A549 (cell line): ENCODE data around the gene POLDIP3. TPM values are rescaled to one million over a fixed set of nuclear protein-coding genes. Genes with fewer than 3 reads are reported as not detected.
A peak's percentile ranks its signal among the peaks of the same experiment; 100 is the strongest.
"Not testable (repeated sequence)": the region's sequence is repeated elsewhere in the genome, so short reads cannot be mapped to it uniquely, and the experiment has no call there.

ENCODE experiments used
- ATAC-seq, 2 experiments: fragments of 200-7000 bp in 1 of 2; fragments of >200 bp in 1 of 2; cut with Nextera tagmentation in 1 of 2; cut with Tn5 transposase in 1 of 2; 3 replicates each; pipeline versions ENCODE4 v1.8.0 to v1.9.1; 2018 to 2020; ENCODE audit warnings: mild to moderate bottlenecking in 1 of 2, moderate library complexity in 1 of 2
- CTCF ChIA-PET: fragments of 300-600 bp; sonication (Branson Sonifier 250); formaldehyde crosslinking; extraction: SDS; loops from one replicate; lab custom pipeline; 2021; ENCODE audit warnings: antibody characterized with exemption, inconsistent platforms; lab: Yijun Ruan, JAX
- POLR2A ChIA-PET: fragments of 350-600 bp; formaldehyde crosslinking; extraction: SDS; loops from one replicate; lab custom pipeline; 2021; ENCODE audit warnings: antibody characterized with exemption, inconsistent platforms; lab: Yijun Ruan, JAX
- DNase-seq, 2 experiments: peaks; one replicate each; pipeline versions ENCODE4 v3.0.0 to v3.0.0-alpha.2; 2011 to 2016; ENCODE audit warnings: low read depth in 1 of 2, low spot score in 1 of 2
- FAIRE-seq: peaks from 2 replicates; lab custom pipeline; 2011; peaks lifted over from hg19 to GRCh38; lab: Jason Lieb, UNC
- H3K27ac ChIP-seq, 2 experiments: fragments of >200 bp; sonication (Bioruptor Twin); formaldehyde crosslinking; 3 replicates each; pipeline ENCODE4 v1.5.1; 2016 to 2017
- H3K4me1 ChIP-seq: fragments of >200 bp; sonication (Bioruptor Twin); formaldehyde crosslinking; 3 replicates; pipeline ENCODE4 v1.6.1; 2016
- H3K4me2 ChIP-seq: fragments of >200 bp; sonication (Bioruptor Twin); formaldehyde crosslinking; 3 replicates; pipeline ENCODE4 v1.6.1; 2016
- H3K4me3 ChIP-seq: fragments of >200 bp; sonication (Bioruptor Twin); formaldehyde crosslinking; 3 replicates; pipeline ENCODE4 v1.5.1; 2016
- H3K9me3 ChIP-seq: fragments of >200 bp; sonication (Bioruptor Twin); formaldehyde crosslinking; 3 replicates; pipeline ENCODE4 v1.6.1; 2016
- CEBPB ChIP-seq, 2 experiments: fragments of >200 bp in 1 of 2; sonication (Bioruptor Twin) in 1 of 2; formaldehyde crosslinking in 1 of 2; IDR thresholded peaks; 2 replicates each; pipeline ENCODE4 v1.6.1; 2012 to 2016
- EHMT2 ChIP-seq: fragments of 200-600 bp; sonication (generic); IDR thresholded peaks from 2 replicates; pipeline ENCODE4 v1.6.1; 2016; ENCODE audit warnings: antibody characterized with exemption, low read depth, mild to moderate bottlenecking, moderate library complexity
- FOSL2 ChIP-seq, 2 experiments: fragments of 450-650 bp in 1 of 2; fragments of >200 bp in 1 of 2; sonication (Bioruptor Twin) in 1 of 2; formaldehyde crosslinking; IDR thresholded peaks; 2 replicates each; pipeline versions ENCODE4 v1.5.0 to v1.6.1; 2016 to 2020; ENCODE audit warnings: mild to moderate bottlenecking in 1 of 2, moderate library complexity in 1 of 2
- GATA3 ChIP-seq: IDR thresholded peaks from 2 replicates; pipeline ENCODE4 v1.6.1; 2012; ENCODE audit warnings: borderline replicate concordance
- HDAC2 ChIP-seq: fragments of 200-600 bp; sonication (generic); IDR thresholded peaks from 2 replicates; pipeline ENCODE4 v1.6.1; 2016
- HEYL ChIP-seq: fragments of 250-450 bp; sonication (Bioruptor Pico); IDR thresholded peaks from 2 replicates; pipeline ENCODE4 v1.8.0; 2021; ENCODE audit warnings: mild to moderate bottlenecking, moderate library complexity
- HOXA7 ChIP-seq: fragments of 250-450 bp; sonication (Bioruptor Pico); IDR thresholded peaks from 2 replicates; pipeline ENCODE4 v1.5.0; 2020; ENCODE audit warnings: mild to moderate bottlenecking, moderate library complexity
- HOXB13 ChIP-seq: fragments of 250-450 bp; sonication (Bioruptor Pico); IDR thresholded peaks from 2 replicates; pipeline ENCODE4 v1.5.0; 2020; ENCODE audit warnings: low read depth, mild to moderate bottlenecking, moderate library complexity
- JUN ChIP-seq, 2 experiments: fragments of >200 bp; sonication (Bioruptor Twin); formaldehyde crosslinking; IDR thresholded peaks; 2 replicates in 1 of 2; 3 replicates in 1 of 2; pipeline ENCODE4 v1.6.1; 2016 to 2017
- KDM1A ChIP-seq: fragments of 200-600 bp; sonication (generic); IDR thresholded peaks from 2 replicates; pipeline ENCODE4 v1.6.1; 2016; ENCODE audit warnings: low read depth, mild to moderate bottlenecking
- MAZ ChIP-seq: fragments of 150-350 bp; IDR thresholded peaks from 2 replicates; pipeline ENCODE4 v1.6.1; 2014; ENCODE audit warnings: antibody characterized with exemption, low read depth, low read length, borderline replicate concordance
- MYC ChIP-seq: IDR thresholded peaks from 2 replicates; pipeline ENCODE4 v1.6.1; 2012; ENCODE audit warnings: mild to moderate bottlenecking, inconsistent platforms, low read length, improper control_type of control experiment, borderline replicate concordance
- NPAS2 ChIP-seq: fragments of 250-450 bp; sonication (Bioruptor Pico); IDR thresholded peaks from 2 replicates; pipeline ENCODE4 v1.8.0; 2022; ENCODE audit warnings: mild to moderate bottlenecking, moderate library complexity, borderline replicate concordance
- NR3C1 ChIP-seq: fragments of >200 bp; sonication (Bioruptor Twin); formaldehyde crosslinking; IDR thresholded peaks from 3 replicates; pipeline ENCODE4 v1.6.1; 2017
- PHF8 ChIP-seq: fragments of 200-600 bp; sonication (generic); IDR thresholded peaks from 2 replicates; pipeline ENCODE4 v1.6.1; 2016; ENCODE audit warnings: low read depth, mild to moderate bottlenecking, antibody characterized with exemption, moderate library complexity, borderline replicate concordance
- POLR2AphosphoS2 ChIP-seq: conservative IDR thresholded peaks from 2 replicates; pipeline ENCODE4 v1.6.1; 2012; ENCODE audit warnings: low read length, improper control_type of control experiment, inconsistent platforms
- SREBF2 ChIP-seq: fragments of 450-650 bp; IDR thresholded peaks from 2 replicates; pipeline ENCODE4 v1.6.1; 2014; ENCODE audit warnings: mild to moderate bottlenecking, moderate library complexity
- ZSCAN20 ChIP-seq: fragments of 250-450 bp; sonication (Bioruptor Pico); IDR thresholded peaks from 2 replicates; pipeline ENCODE4 v1.8.0; 2022; ENCODE audit warnings: mild to moderate bottlenecking, moderate library complexity
- WGBS: methylation state at CpG from one replicate; pipeline ENCODE4 v1.1.6; 2017; ENCODE audit errors: missing lambda C conversion rate; 5-methylcytosine and 5-hydroxymethylcytosine counted together
- polyA plus RNA-seq, 4 experiments: library from polyadenylated mRNA; depleted of rRNA in 3 of 4; stranded (reverse); fragments of >200 nt; fragmentation: RNase III in 1 of 4; extraction: RNeasy Plus Mini Kit Qiagen cat#74134 plus additional on column Dnase treatment in 1 of 4; gene quantifications; 2 replicates in 3 of 4; 3 replicates in 1 of 4; pipeline ENCODE4 v1.2.3, GENCODE V29; 2011 to 2017
- TF ChIP-seq, protein P1 (sequence below): IDR thresholded peaks from 2 replicates; pipeline ENCODE4 v1.6.1; 2012
- TF ChIP-seq, protein P2 (sequence below): fragments of 200-600 bp; sonication (generic); IDR thresholded peaks from 2 replicates; pipeline ENCODE4 v1.6.1; 2016; ENCODE audit warnings: antibody characterized with exemption, mild to moderate bottlenecking, moderate library complexity

The POLDIP3 gene
- polyA plus RNA-seq, 2 of the 4 experiments (the other 2 are of a cell fraction), result 31.5 to 31.8 TPM

DNA sequence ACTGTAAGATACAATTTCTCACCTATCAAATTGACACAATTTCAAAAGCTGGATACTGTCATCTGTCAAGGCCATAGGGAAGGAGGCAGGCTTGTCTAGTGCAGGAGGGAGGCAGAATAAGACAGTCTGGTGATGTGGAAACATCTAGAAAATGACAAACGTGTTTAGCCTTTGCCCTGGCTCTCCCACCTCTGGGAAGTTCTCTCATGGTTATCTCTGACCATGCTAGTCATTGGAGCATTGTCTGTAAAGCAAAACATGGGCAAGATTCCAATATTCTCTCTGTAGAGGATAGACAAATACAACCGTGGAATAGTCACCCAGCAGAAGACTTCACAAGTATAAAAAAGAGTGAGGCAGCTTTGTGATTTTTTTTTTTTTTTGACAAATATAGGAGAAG lies 70.0 kb downstream of the POLDIP3 start:
- 8% methylated on average over 2 of the region's 2 CpGs for WGBS
- Histone ChIP-seq H3K27ac (no peak overlapping the region), H3K4me3 (no peak overlapping the region), H3K4me2 (no peak overlapping the region), H3K4me1 (no peaks in the 10 kb centered on the region), H3K9me3 (no peaks in the 10 kb centered on the region)
- ATAC-seq (peak; percentile 61 to 62; a peak in 4 of 6 replicates), FAIRE-seq (no peak), DNase-seq (peak in 1 of 2 experiments; percentile 56)
- ChIA-PET POLR2A (no interaction called here), CTCF (interaction anchor here (0.7 to 1.7 kb wide), 3 partner anchors 32 to 387 kb away, joined by 3 to 6 read pairs (median 3); no protein-coding TSS in a partner anchor)
- no peak for TF ChIP-seq CEBPB (IDR thresholded peaks at IDR 0.05)
- no peak for TF ChIP-seq HDAC2
- TF ChIP-seq HEYL, result no peak
- TF ChIP-seq, protein P1, sequence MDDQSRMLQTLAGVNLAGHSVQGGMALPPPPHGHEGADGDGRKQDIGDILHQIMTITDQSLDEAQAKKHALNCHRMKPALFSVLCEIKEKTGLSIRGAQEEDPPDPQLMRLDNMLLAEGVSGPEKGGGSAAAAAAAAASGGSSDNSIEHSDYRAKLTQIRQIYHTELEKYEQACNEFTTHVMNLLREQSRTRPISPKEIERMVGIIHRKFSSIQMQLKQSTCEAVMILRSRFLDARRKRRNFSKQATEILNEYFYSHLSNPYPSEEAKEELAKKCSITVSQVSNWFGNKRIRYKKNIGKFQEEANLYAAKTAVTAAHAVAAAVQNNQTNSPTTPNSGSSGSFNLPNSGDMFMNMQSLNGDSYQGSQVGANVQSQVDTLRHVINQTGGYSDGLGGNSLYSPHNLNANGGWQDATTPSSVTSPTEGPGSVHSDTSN, result no peak
- no peak for TF ChIP-seq ZSCAN20 (CRISPR knock-in tag)
- no peak for TF ChIP-seq JUN (IDR thresholded peaks at IDR 0.05)
- no peak for TF ChIP-seq HOXA7 (CRISPR knock-in tag)

DNA sequence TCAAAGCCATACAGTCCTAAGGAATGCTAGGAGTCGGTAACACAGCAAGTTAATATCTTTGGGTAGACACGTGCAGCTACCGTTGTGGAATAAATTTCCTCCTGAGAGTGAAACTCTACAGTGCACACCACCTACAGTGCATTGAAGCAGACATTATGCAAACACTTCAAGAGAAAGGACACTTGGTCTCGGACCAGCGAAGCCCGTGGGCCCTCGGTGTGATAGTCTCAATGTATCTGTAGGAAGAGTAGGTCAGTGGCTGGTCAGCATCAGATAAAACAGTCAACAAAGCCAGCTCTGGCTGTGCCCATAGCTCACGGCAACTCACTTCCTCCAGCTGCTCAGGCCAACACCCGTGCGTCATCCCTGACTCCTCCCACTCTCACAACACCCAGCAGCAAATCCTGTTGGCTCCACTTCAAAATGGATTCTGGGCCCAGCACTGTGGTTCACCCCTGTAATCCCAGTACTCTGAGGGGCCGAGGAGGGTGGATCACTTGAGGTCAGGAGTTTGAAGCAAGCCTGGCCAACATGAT lies 75.4 kb downstream of the POLDIP3 start:
- H3K4me2 ChIP-seq, H3K9me3 ChIP-seq, FAIRE-seq, POLR2A ChIA-PET, H3K4me3 ChIP-seq: not testable (repeated sequence)
- Histone ChIP-seq H3K4me1 (peaks cover 10% of the 10 kb centered on the region; the same call in 2 of the 3 replicates), H3K27ac (peak overlapping the region in 1 of 2 experiments; percentile 52; a peak in 1 of 6 replicates)
- 61% methylated on average over 8 of the region's 11 CpGs for WGBS
- peak; percentile 85 to 89 for ATAC-seq
- CTCF ChIA-PET, result interaction anchor here (0.6 to 0.9 kb wide), 2 partner anchors 8 to 13 kb away, joined by 3 to 4 read pairs; no protein-coding TSS in a partner anchor
- peak in 1 of 2 experiments; percentile 32 for DNase-seq

DNA sequence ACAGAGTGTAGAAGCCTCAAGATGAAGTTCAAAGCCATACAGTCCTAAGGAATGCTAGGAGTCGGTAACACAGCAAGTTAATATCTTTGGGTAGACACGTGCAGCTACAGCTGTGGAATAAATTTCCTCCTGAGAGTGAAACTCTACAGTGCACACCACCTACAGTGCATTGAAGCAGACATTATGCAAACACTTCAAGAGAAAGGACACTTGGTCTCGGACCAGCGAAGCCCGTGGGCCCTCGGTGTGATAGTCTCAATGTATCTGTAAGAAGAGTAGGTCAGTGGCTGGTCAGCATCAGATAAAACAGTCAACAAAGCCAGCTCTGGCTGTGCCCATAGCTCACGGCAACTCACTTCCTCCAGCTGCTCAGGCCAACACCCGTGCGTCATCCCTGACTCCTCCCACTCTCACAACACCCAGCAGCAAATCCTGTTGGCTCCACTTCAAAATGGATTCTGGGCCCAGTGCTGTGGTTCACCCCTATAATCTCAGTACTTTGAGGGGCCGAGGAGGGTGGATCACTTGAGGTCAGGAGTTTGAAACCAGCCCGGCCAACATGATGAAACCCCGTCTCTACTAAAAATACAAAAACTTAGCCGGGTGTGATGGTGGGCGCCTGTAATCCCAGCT lies 77.4 kb downstream of the POLDIP3 start:
- 63% methylated on average over 13 of the region's 14 CpGs for WGBS
- ChIA-PET POLR2A (interaction anchor here (0.6 kb wide), 1 partner anchor 29 kb away, joined by 11 read pairs; no protein-coding TSS in a partner anchor), CTCF (interaction anchor here (1.5 kb wide), 1 partner anchor 8 kb away, joined by 5 read pairs; no protein-coding TSS in a partner anchor)
- peaks cover 10% of the 10 kb centered on the region; the same call in 2 of the 3 replicates for H3K4me1 ChIP-seq
- H3K27ac ChIP-seq, result peak overlapping the region in 1 of 2 experiments; percentile 48; a peak in 1 of 6 replicates
- DNase-seq, FAIRE-seq, H3K9me3 ChIP-seq, H3K4me3 ChIP-seq: not testable (repeated sequence)
- 0 out of 3 replicates have a peak overlapping the region, but pooled peaks have one; percentile 9 for H3K4me2 ChIP-seq
- ATAC-seq, result peak; percentile 72 to 82; a peak in 5 of 6 replicates

DNA sequence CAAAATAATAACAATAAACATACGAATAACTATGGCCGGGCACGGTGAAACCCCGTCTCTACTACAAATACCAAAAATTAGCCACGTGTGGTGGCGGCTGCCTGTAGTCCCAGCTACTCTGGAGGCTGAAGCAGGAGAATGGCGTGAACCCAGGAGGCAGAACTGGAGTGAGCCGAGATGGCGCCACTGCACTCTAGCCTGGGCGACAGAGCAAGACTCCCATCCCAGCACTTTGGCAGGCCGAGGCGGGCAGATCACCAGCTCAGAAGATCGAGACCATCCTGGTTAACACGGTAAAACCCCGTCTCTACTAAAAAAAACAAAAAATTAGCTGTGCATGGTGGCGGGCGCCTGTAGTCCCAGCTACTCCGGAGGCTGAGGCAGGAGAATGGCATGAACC lies 78.0 kb downstream of the POLDIP3 start:
- ATAC-seq, FAIRE-seq, H3K4me2 ChIP-seq, H3K27ac ChIP-seq, H3K9me3 ChIP-seq, H3K4me3 ChIP-seq, DNase-seq: not testable (repeated sequence)
- CTCF ChIA-PET, result interaction anchor here (1.5 kb wide), 1 partner anchor 9 kb away, joined by 5 read pairs; no protein-coding TSS in a partner anchor
- POLR2A ChIA-PET, result interaction anchor here (0.6 kb wide), 1 partner anchor 28 kb away, joined by 11 read pairs; no protein-coding TSS in a partner anchor
- WGBS, result 91% methylated on average over 18 of the region's 18 CpGs
- H3K4me1 ChIP-seq, result peaks cover 10% of the 10 kb centered on the region; the same call in 2 of the 3 replicates

DNA sequence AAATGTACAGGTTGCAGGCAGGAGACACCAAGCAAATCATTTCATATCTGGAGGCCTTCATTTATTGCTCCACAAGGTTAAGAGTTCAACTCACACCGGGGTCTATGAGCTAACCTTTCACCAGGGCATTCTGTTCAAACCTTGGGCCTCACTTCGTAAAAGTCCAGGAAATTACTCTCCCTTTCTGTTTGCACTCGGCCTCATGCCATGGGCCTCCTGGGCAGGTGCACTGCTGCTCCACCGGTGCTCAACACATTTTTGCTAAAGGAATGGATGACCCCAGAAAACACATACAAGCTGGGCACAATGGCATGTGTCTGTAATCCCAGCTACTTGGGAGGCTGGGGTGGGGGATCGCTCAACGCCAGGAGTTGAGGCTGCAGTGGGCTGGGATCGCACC lies 78.5 kb downstream of the POLDIP3 start:
- Histone ChIP-seq H3K27ac (no peak overlapping the region), H3K9me3 (no peaks in the 10 kb centered on the region), H3K4me2 (no peak overlapping the region), H3K4me1 (peaks cover 10% of the 10 kb centered on the region; the same call in 2 of the 3 replicates), H3K4me3 (no peak overlapping the region)
- POLR2A ChIA-PET, result no interaction called here
- FAIRE-seq (no peak), ATAC-seq (no peak), DNase-seq (no peak)
- 76% methylated on average over 7 of the region's 7 CpGs for WGBS
- CTCF ChIA-PET, result interaction anchor here (0.8 to 1.5 kb wide), 2 partner anchors 9 to 14 kb away, joined by 3 to 5 read pairs; no protein-coding TSS in a partner anchor
- no peak for TF ChIP-seq HOXB13 (CRISPR knock-in tag)
- no peak for TF ChIP-seq EHMT2
- no peak for TF ChIP-seq NR3C1
- TF ChIP-seq POLR2AphosphoS2, result no peak
- no peak for TF ChIP-seq FOSL2 (IDR thresholded peaks at IDR 0.05)
- TF ChIP-seq FOSL2 (CRISPR knock-in tag; IDR thresholded peaks at IDR 0.05), result no peak
- no peak for TF ChIP-seq MAZ
- TF ChIP-seq KDM1A, result no peak
- no peak for TF ChIP-seq GATA3
- no peak for TF ChIP-seq MYC
- no peak for TF ChIP-seq SREBF2
- TF ChIP-seq PHF8, result no peak
- TF ChIP-seq, protein P2, sequence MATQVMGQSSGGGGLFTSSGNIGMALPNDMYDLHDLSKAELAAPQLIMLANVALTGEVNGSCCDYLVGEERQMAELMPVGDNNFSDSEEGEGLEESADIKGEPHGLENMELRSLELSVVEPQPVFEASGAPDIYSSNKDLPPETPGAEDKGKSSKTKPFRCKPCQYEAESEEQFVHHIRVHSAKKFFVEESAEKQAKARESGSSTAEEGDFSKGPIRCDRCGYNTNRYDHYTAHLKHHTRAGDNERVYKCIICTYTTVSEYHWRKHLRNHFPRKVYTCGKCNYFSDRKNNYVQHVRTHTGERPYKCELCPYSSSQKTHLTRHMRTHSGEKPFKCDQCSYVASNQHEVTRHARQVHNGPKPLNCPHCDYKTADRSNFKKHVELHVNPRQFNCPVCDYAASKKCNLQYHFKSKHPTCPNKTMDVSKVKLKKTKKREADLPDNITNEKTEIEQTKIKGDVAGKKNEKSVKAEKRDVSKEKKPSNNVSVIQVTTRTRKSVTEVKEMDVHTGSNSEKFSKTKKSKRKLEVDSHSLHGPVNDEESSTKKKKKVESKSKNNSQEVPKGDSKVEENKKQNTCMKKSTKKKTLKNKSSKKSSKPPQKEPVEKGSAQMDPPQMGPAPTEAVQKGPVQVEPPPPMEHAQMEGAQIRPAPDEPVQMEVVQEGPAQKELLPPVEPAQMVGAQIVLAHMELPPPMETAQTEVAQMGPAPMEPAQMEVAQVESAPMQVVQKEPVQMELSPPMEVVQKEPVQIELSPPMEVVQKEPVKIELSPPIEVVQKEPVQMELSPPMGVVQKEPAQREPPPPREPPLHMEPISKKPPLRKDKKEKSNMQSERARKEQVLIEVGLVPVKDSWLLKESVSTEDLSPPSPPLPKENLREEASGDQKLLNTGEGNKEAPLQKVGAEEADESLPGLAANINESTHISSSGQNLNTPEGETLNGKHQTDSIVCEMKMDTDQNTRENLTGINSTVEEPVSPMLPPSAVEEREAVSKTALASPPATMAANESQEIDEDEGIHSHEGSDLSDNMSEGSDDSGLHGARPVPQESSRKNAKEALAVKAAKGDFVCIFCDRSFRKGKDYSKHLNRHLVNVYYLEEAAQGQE, result no peak
- TF ChIP-seq CEBPB (IDR thresholded peaks at IDR 0.05), result no peak
- TF ChIP-seq NPAS2 (CRISPR knock-in tag), result no peak
